Activated naive CD4-positive, alpha-beta T cell treated with anti-CD3 and anti-CD28 coated beads for 36 hours (primary cell): ENCODE measurements around the gene GRIN2A. TPM values are rescaled to one million over a fixed set of nuclear protein-coding genes. Genes with fewer than 3 reads are reported as not detected.

ENCODE experiments used
- CTCF ChIA-PET: fragments of 350-600 bp; sonication (Branson Sonifier 250); formaldehyde crosslinking; loops from one replicate; lab custom pipeline; 2021; ENCODE audit warnings: antibody characterized with exemption; lab: Charles Lee
- DNase-seq: peaks from one replicate; pipeline ENCODE4 v3.0.0-alpha.2; 2020
- H3K27ac Mint-ChIP-seq: one replicate; pipeline ENCODE4 v1.8.0; 2021; ENCODE audit warnings: mild to moderate bottlenecking, mixed read lengths
- H3K27me3 Mint-ChIP-seq: one replicate; pipeline ENCODE4 v1.8.0; 2021; ENCODE audit warnings: low read depth, mixed read lengths
- H3K36me3 Mint-ChIP-seq: one replicate; pipeline ENCODE4 v1.8.0; 2021; ENCODE audit warnings: low read depth, mixed read lengths
- H3K4me1 Mint-ChIP-seq: one replicate; pipeline ENCODE4 v1.8.0; 2021; ENCODE audit warnings: low read depth, mixed read lengths
- H3K4me3 Mint-ChIP-seq: one replicate; pipeline ENCODE4 v1.8.0; 2021; ENCODE audit warnings: mild to moderate bottlenecking, moderate library complexity, mixed read lengths
- H3K9me3 Mint-ChIP-seq: one replicate; pipeline ENCODE4 v1.8.0; 2021; ENCODE audit warnings: mixed read lengths
- intact Hi-C: fragments of 100-400 bp; cut with micrococcal nuclease; formaldehyde crosslinking; loops from one replicate; pipeline ENCODE4 v1.15.1; 2023
- total RNA-seq, 2 experiments: library from RNA; stranded (reverse); gene quantifications; one replicate each; pipeline ENCODE4 v1.2.3, GENCODE V29; 2021

Gene GRIN2A
- total RNA-seq, 2 experiments from 2014 or later, result not detected

- no peak overlapping the region for H3K4me3 Mint-ChIP-seq
- DNase-seq, result no peak
- no peak overlapping the region for H3K27ac Mint-ChIP-seq
- H3K27me3 Mint-ChIP-seq, result peaks cover 7% of the 10 kb centered on the region
- H3K9me3 Mint-ChIP-seq, result no peaks in the 10 kb centered on the region
- H3K4me1 Mint-ChIP-seq, result no peaks in the 10 kb centered on the region
- intact Hi-C loops, result no loop called here
- H3K36me3 Mint-ChIP-seq, result no peaks in the 10 kb centered on the region
- CTCF ChIA-PET, result interaction anchor here (0.7 kb wide), 1 partner anchor 382 kb away, joined by 3 read pairs; no protein-coding TSS in a partner anchor
These were observed 59.7 kb downstream of the GRIN2A start for GRCh38 chr16:10122546-10122945.

GRCh38 chr16:10121897-10122425, 60.3 kb downstream of the GRIN2A start:
- Mint-ChIP-seq H3K36me3 (no peaks in the 10 kb centered on the region), H3K4me1 (no peaks in the 10 kb centered on the region), H3K27ac (no peak overlapping the region), H3K4me3 (no peak overlapping the region), H3K9me3 (no peaks in the 10 kb centered on the region), H3K27me3 (peaks cover 7% of the 10 kb centered on the region)
- no peak for DNase-seq
- CTCF ChIA-PET, result interaction anchor here (0.7 kb wide), 1 partner anchor 381 kb away, joined by 3 read pairs; no protein-coding TSS in a partner anchor
- intact Hi-C loops, result no loop called here

- CTCF ChIA-PET, result interaction anchor here (0.6 kb wide), 1 partner anchor 392 kb away, joined by 3 read pairs; no protein-coding TSS in a partner anchor
- H3K27ac Mint-ChIP-seq, result no peak overlapping the region
- peaks cover 7% of the 10 kb centered on the region for H3K27me3 Mint-ChIP-seq
These were observed 60.7 kb downstream of the GRIN2A start for GRCh38 chr16:10121491-10121890.

GRCh38 chr16:10120953-10121352, 61.3 kb downstream of the GRIN2A start:
- DNase-seq, result no peak
- Mint-ChIP-seq H3K36me3 (no peaks in the 10 kb centered on the region), H3K27ac (no peak overlapping the region), H3K4me1 (no peaks in the 10 kb centered on the region), H3K4me3 (no peak overlapping the region), H3K9me3 (no peaks in the 10 kb centered on the region), H3K27me3 (peaks cover 7% of the 10 kb centered on the region)
- intact Hi-C loops, result no loop called here
- CTCF ChIA-PET, result interaction anchor here (0.6 kb wide), 1 partner anchor 393 kb away, joined by 3 read pairs; no protein-coding TSS in a partner anchor

More at GRCh38 chr16:10121491-10121890, 60.7 kb downstream of the GRIN2A start:
- Mint-ChIP-seq H3K4me3 (no peak overlapping the region), H3K36me3 (no peaks in the 10 kb centered on the region), H3K4me1 (no peaks in the 10 kb centered on the region), H3K9me3 (no peaks in the 10 kb centered on the region)
- intact Hi-C loops, result no loop called here
- DNase-seq, result no peak

- Mint-ChIP-seq H3K4me3 (no peak overlapping the region), H3K36me3 (no peaks in the 10 kb centered on the region), H3K9me3 (no peaks in the 10 kb centered on the region), H3K27ac (no peak overlapping the region), H3K4me1 (no peaks in the 10 kb centered on the region), H3K27me3 (no peaks in the 10 kb centered on the region)
- CTCF ChIA-PET, result no interaction called here
- intact Hi-C loops, result no loop called here
- DNase-seq, result no peak
These were observed 67.8 kb downstream of the GRIN2A start for GRCh38 chr16:10114409-10114808.

- Mint-ChIP-seq H3K4me3 (no peak overlapping the region), H3K27ac (no peak overlapping the region), H3K27me3 (no peaks in the 10 kb centered on the region), H3K36me3 (no peaks in the 10 kb centered on the region), H3K4me1 (no peaks in the 10 kb centered on the region), H3K9me3 (no peaks in the 10 kb centered on the region)
- intact Hi-C loops, result no loop called here
- CTCF ChIA-PET, result no interaction called here
- no peak for DNase-seq
These were observed 69.0 kb downstream of the GRIN2A start for GRCh38 chr16:10113248-10113647.

GRCh38 chr16:10112021-10112420, 70.2 kb downstream of the GRIN2A start:
- Mint-ChIP-seq H3K4me1 (no peaks in the 10 kb centered on the region), H3K4me3 (no peak overlapping the region), H3K27me3 (no peaks in the 10 kb centered on the region), H3K9me3 (no peaks in the 10 kb centered on the region), H3K36me3 (no peaks in the 10 kb centered on the region), H3K27ac (no peak overlapping the region)
- CTCF ChIA-PET, result no interaction called here
- intact Hi-C loops, result no loop called here
- no peak for DNase-seq

GRCh38 chr16:10111156-10111761, 71.0 kb downstream of the GRIN2A start:
- DNase-seq, result no peak
- H3K4me1 Mint-ChIP-seq, result no peaks in the 10 kb centered on the region
- no peaks in the 10 kb centered on the region for H3K27me3 Mint-ChIP-seq
- CTCF ChIA-PET, result no interaction called here
- H3K36me3 Mint-ChIP-seq, result no peaks in the 10 kb centered on the region
- no peak overlapping the region for H3K4me3 Mint-ChIP-seq
- H3K27ac Mint-ChIP-seq, result no peak overlapping the region
- no peaks in the 10 kb centered on the region for H3K9me3 Mint-ChIP-seq
- intact Hi-C loops, result no loop called here

- Mint-ChIP-seq H3K9me3 (no peaks in the 10 kb centered on the region), H3K27me3 (no peaks in the 10 kb centered on the region), H3K4me1 (no peaks in the 10 kb centered on the region), H3K36me3 (no peaks in the 10 kb centered on the region), H3K4me3 (no peak overlapping the region), H3K27ac (no peak overlapping the region)
- DNase-seq, result no peak
- CTCF ChIA-PET, result no interaction called here
- intact Hi-C loops, result no loop called here
These were observed 71.7 kb downstream of the GRIN2A start for GRCh38 chr16:10110552-10110951.

- H3K9me3 Mint-ChIP-seq, result peaks cover 2% of the 10 kb centered on the region
- H3K27me3 Mint-ChIP-seq, result no peaks in the 10 kb centered on the region
- CTCF ChIA-PET, result no interaction called here
- intact Hi-C loops, result no loop called here
- no peaks in the 10 kb centered on the region for H3K4me1 Mint-ChIP-seq
- H3K27ac Mint-ChIP-seq, result no peak overlapping the region
- H3K36me3 Mint-ChIP-seq, result no peaks in the 10 kb centered on the region
- H3K4me3 Mint-ChIP-seq, result no peak overlapping the region
- DNase-seq, result no peak
These were observed 75.1 kb downstream of the GRIN2A start for GRCh38 chr16:10107081-10107480.

- no peak for DNase-seq
- Mint-ChIP-seq H3K27me3 (no peaks in the 10 kb centered on the region), H3K9me3 (peaks cover 4% of the 10 kb centered on the region), H3K27ac (no peak overlapping the region), H3K36me3 (no peaks in the 10 kb centered on the region), H3K4me3 (no peak overlapping the region), H3K4me1 (no peaks in the 10 kb centered on the region)
- intact Hi-C loops, result no loop called here
- CTCF ChIA-PET, result interaction anchor here (0.9 kb wide), 1 partner anchor 14 kb away, joined by 3 read pairs; no protein-coding TSS in a partner anchor
These were observed 78.5 kb downstream of the GRIN2A start for GRCh38 chr16:10103700-10104099.

- H3K4me3 Mint-ChIP-seq, result no peak overlapping the region
- no peaks in the 10 kb centered on the region for H3K36me3 Mint-ChIP-seq
- H3K27me3 Mint-ChIP-seq, result no peaks in the 10 kb centered on the region
- H3K9me3 Mint-ChIP-seq, result peaks cover 4% of the 10 kb centered on the region
- intact Hi-C loops, result no loop called here
- no peaks in the 10 kb centered on the region for H3K4me1 Mint-ChIP-seq
- no peak overlapping the region for H3K27ac Mint-ChIP-seq
- DNase-seq, result no peak
- CTCF ChIA-PET, result interaction anchor here (0.9 kb wide), 1 partner anchor 14 kb away, joined by 3 read pairs; no protein-coding TSS in a partner anchor
These were observed 79.1 kb downstream of the GRIN2A start for GRCh38 chr16:10103118-10103517.

GRCh38 chr16:10100829-10101228, 81.4 kb downstream of the GRIN2A start:
- intact Hi-C loops, result no loop called here
- Mint-ChIP-seq H3K4me3 (no peak overlapping the region), H3K27me3 (no peaks in the 10 kb centered on the region), H3K36me3 (no peaks in the 10 kb centered on the region), H3K27ac (no peak overlapping the region), H3K9me3 (peaks cover 9% of the 10 kb centered on the region), H3K4me1 (no peaks in the 10 kb centered on the region)
- CTCF ChIA-PET, result no interaction called here
- DNase-seq, result no peak
